Measurements from ENCODE around the gene MDH2. TPM values are rescaled to one million over a fixed set of nuclear protein-coding genes. Genes with fewer than 3 reads are reported as not detected.
A peak's percentile ranks its signal among the peaks of the same experiment; 100 is the strongest.

MDH2 gene, protein sequence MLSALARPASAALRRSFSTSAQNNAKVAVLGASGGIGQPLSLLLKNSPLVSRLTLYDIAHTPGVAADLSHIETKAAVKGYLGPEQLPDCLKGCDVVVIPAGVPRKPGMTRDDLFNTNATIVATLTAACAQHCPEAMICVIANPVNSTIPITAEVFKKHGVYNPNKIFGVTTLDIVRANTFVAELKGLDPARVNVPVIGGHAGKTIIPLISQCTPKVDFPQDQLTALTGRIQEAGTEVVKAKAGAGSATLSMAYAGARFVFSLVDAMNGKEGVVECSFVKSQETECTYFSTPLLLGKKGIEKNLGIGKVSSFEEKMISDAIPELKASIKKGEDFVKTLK
- 10 to 100 TPM; 57.1 to 81.0 (median 69.4) TPM for total RNA-seq

DNA sequence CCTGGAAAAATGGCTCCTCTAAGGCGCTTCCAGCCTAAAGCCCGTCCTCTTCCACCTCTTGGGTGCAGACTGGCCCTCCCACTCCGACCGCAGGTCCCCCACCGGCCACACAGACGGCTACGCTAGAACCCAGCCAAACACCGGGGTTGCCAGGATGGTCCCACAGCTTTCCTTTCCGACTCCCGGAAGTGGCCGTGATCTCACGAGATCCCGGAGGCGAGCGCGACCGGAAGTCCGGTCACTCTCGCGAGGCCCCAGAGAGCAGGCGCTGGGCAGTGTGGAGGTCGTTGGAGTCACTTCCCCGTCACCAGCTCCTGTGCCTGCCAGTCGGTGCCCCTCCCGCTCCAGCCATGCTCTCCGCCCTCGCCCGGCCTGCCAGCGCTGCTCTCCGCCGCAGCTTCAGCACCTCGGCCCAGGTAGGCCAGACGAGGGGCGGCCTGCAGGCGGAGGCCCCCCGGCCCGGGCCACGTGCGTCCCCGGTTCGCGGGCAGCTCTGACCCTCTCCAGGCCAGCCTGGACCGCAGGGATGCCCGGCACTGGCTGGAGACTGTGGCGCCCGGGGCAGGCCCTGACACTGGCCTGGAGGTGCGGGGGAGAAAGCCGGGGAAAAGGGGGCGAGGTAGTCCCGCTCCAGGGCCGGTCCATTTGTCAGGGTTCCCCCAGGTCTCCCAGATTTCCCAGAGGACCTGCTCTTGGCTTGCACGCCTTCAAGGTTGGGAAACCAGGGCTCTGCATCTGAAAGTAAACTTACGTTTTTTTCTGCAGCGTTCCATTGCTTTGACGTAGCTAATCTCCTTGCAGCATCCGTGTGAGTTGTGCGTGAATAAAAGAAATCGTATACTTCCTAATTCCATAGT is at the start of gene MDH2, which contains the start of gene STYXL1:
MDH2 (plus strand) TSS at position 296 of the 857 bp plus-strand sequence; CDS start at position 351, 55 bp downstream.
STYXL1 (minus strand) TSS at position 190 of the 857 bp plus-strand sequence. CDS start 17,477 bp downstream, outside the sequence.
- no peaks in the 10 kb centered on the region for H3K27me3 ChIP-seq
- peaks cover 0 to 52% (median 18%) of the 10 kb centered on the region in 4 donors for H3K4me1 ChIP-seq
- H3K36me3 ChIP-seq, result peaks cover 0 to 41% (median 0%) of the 10 kb centered on the region in 3 donors
- TF ChIP-seq EP300 (IDR thresholded peaks at IDR 0.05), result peak; percentile 91 to 95
- TF ChIP-seq POLR2A (IDR thresholded peaks at IDR 0.05), result peak; percentile 68 to 78
- TF ChIP-seq, protein P1, sequence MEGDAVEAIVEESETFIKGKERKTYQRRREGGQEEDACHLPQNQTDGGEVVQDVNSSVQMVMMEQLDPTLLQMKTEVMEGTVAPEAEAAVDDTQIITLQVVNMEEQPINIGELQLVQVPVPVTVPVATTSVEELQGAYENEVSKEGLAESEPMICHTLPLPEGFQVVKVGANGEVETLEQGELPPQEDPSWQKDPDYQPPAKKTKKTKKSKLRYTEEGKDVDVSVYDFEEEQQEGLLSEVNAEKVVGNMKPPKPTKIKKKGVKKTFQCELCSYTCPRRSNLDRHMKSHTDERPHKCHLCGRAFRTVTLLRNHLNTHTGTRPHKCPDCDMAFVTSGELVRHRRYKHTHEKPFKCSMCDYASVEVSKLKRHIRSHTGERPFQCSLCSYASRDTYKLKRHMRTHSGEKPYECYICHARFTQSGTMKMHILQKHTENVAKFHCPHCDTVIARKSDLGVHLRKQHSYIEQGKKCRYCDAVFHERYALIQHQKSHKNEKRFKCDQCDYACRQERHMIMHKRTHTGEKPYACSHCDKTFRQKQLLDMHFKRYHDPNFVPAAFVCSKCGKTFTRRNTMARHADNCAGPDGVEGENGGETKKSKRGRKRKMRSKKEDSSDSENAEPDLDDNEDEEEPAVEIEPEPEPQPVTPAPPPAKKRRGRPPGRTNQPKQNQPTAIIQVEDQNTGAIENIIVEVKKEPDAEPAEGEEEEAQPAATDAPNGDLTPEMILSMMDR (IDR thresholded peaks at IDR 0.05), result peak in 1 of 5 experiments; percentile 49
- peak; percentile 88 to 90 for DNase-seq (ENCODE audit: low spot score in 2 of 2)
- H3K27ac ChIP-seq, result peak within 1 kb of the TSS; percentile 70 to 92 (median 88)
- whole genome bisulfite sequencing, 2 donors, result 0 to 1% methylated on average over 22 to 29 of the region's 58 CpGs
- H3K4me3 ChIP-seq, result peak within 1 kb of the TSS; percentile 82 to 100 (median 96)
- no peaks in the 10 kb centered on the region for H3K9me3 ChIP-seq

DNA sequence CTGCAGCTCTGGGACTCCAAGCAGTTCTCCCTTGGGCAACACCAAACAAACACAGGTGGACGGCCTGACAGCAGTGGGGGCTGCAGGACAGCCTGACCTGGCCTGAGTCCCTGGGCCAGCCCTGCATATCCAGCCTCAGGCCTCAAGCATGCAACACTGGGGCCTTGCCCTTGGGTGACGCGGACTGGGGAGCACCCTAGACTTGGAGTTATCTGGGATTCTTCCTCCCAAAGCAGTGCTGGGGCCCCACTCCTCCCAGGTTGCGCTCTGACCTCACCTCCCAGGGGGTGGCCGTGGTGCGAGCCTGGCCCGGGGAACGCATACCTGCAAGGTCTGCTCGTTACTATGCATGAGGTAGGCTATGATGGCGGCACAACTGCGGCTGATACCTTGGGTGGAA is 47.3 kb upstream of the MDH2 start:
- Histone ChIP-seq H3K27me3 (no peaks in the 10 kb centered on the region), H3K27ac (no peak overlapping the region), H3K4me3 (no peak overlapping the region), H3K36me3 (peaks cover 0 to 83% (median 7%) of the 10 kb centered on the region in 3 donors), H3K4me1 (peaks cover 0 to 2% (median 0%) of the 10 kb centered on the region in 4 donors), H3K9me3 (no peaks in the 10 kb centered on the region)
- DNase-seq (ENCODE audit: low spot score in 2 of 2), result no peak
- 87 to 90% methylated on average over 10 to 11 of the region's 11 CpGs for WGBS, 2 donors
- TF ChIP-seq POLR2A (IDR thresholded peaks at IDR 0.05), result no peak
- TF ChIP-seq, protein P1 (IDR thresholded peaks at IDR 0.05), result no peak
- no peak for TF ChIP-seq EP300 (IDR thresholded peaks at IDR 0.05)

- H3K4me3 ChIP-seq, result no peak overlapping the region
- TF ChIP-seq EP300 (IDR thresholded peaks at IDR 0.05) (no peak), POLR2A (IDR thresholded peaks at IDR 0.05) (no peak)
- TF ChIP-seq, protein P1 (IDR thresholded peaks at IDR 0.05), result no peak
- H3K4me1 ChIP-seq, result no peaks in the 10 kb centered on the region
- H3K27me3 ChIP-seq, result no peaks in the 10 kb centered on the region
- H3K36me3 ChIP-seq, result peaks cover 0 to 73% (median 7%) of the 10 kb centered on the region in 3 donors
- H3K27ac ChIP-seq, result no peak overlapping the region
- no peak for DNase-seq (ENCODE audit: low spot score in 2 of 2)
- no peaks in the 10 kb centered on the region for H3K9me3 ChIP-seq
- 95 to 97% methylated on average over 6 of the region's 6 CpGs for WGBS, 2 donors
Measured at GRCh38 chr7:76002139-76002538, 45.8 kb upstream of the MDH2 start.

DNA sequence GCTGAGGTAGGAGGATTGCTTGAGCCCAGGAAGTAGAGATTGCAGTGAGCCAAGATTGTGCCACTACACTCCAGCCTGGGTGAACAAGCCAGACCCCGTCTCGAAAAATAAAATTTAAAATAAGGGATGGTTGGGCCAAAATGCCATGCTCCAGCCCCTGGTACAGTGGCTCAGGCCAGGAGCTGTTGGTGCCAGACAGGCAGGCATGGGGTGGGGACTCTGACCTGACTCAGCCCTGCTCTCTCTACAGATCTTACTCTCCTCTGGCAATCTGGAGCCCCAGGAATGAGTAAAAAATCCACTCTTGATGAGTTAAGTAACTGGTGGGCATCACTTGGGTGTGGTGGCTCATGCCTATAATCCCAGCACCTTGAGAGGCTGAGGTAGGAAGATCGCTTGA is 45.1 kb upstream of the MDH2 start:
- Histone ChIP-seq H3K4me3 (no peak overlapping the region), H3K27me3 (no peaks in the 10 kb centered on the region), H3K36me3 (peaks cover 0 to 73% (median 7%) of the 10 kb centered on the region in 3 donors), H3K9me3 (no peaks in the 10 kb centered on the region), H3K27ac (no peak overlapping the region), H3K4me1 (no peaks in the 10 kb centered on the region)
- TF ChIP-seq EP300 (IDR thresholded peaks at IDR 0.05) (no peak), POLR2A (IDR thresholded peaks at IDR 0.05) (no peak)
- TF ChIP-seq, protein P1 (IDR thresholded peaks at IDR 0.05), result no peak
- no peak for DNase-seq (ENCODE audit: low spot score in 2 of 2)
- 92 to 95% methylated on average over 3 of the region's 3 CpGs for WGBS, 2 donors
